DOHH2 (cell line): ENCODE data around the gene WWOX.

Experiments
- EZH2phosphoT487 ChIP-seq: fragments of 200-600 bp; sonication (generic); IDR thresholded peaks from 2 replicates; pipeline ENCODE4 v1.6.1; 2017; ENCODE audit warnings: borderline replicate concordance, mild to moderate bottlenecking, antibody characterized with exemption, low read length, moderate library complexity, mixed read lengths
- TF ChIP-seq, protein P1 (sequence below): fragments of 200-600 bp; sonication (generic); IDR thresholded peaks from one replicate; pipeline ENCODE4 v1.5.1; 2014; ENCODE audit warnings: antibody characterized with exemption, mild to moderate bottlenecking, low read depth, low read length; ENCODE audit not compliant: poor library complexity, severe bottlenecking

DNA sequence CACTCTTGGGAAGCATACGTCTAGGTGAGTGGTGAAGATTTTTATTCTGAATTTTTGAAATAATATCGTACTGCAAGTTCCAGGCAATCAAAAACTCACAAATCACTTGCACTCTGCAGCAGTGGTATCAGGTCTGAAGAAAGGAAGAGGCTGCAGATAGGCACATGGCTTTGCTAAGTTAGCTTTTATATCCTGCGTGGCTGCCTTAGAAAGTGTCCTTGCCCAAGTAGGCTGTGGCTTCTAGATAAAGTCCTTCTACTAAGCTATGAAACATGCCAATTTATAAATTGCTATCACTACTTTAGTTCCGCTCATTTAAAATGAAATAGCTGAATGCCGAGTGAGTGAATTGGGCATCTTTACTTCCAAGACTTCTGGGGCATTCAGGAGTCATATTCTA, 17.9 kb downstream of the WWOX start:
- TF ChIP-seq EZH2phosphoT487: no peak
- TF ChIP-seq, protein P1, sequence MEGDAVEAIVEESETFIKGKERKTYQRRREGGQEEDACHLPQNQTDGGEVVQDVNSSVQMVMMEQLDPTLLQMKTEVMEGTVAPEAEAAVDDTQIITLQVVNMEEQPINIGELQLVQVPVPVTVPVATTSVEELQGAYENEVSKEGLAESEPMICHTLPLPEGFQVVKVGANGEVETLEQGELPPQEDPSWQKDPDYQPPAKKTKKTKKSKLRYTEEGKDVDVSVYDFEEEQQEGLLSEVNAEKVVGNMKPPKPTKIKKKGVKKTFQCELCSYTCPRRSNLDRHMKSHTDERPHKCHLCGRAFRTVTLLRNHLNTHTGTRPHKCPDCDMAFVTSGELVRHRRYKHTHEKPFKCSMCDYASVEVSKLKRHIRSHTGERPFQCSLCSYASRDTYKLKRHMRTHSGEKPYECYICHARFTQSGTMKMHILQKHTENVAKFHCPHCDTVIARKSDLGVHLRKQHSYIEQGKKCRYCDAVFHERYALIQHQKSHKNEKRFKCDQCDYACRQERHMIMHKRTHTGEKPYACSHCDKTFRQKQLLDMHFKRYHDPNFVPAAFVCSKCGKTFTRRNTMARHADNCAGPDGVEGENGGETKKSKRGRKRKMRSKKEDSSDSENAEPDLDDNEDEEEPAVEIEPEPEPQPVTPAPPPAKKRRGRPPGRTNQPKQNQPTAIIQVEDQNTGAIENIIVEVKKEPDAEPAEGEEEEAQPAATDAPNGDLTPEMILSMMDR: no peak
